ENCODE results near the gene ALK.

The ALK gene

GRCh38 chr2:29430382-29431112, 490.8 kb downstream of the ALK start:
- Histone ChIP-seq H3K27me3 (replicated peaks; ENCODE audit: control insufficient read depth, insufficient read depth, low read length, poor library complexity, severe bottlenecking) (no peaks in the 10 kb centered on the region), H3K27ac (ENCODE audit: insufficient read depth, low read length, poor library complexity, severe bottlenecking) (no peak overlapping the region), H3K9me3 (ENCODE audit: control insufficient read depth, low read length) (no peaks in the 10 kb centered on the region), H3K4me1 (ENCODE audit: control insufficient read depth, insufficient read depth, low read length, poor library complexity, severe bottlenecking) (no peaks in the 10 kb centered on the region), H3K4me3 (ENCODE audit: insufficient read depth, low read depth, low read length, poor library complexity, severe bottlenecking) (no peak overlapping the region), H3K36me3 (ENCODE audit: control insufficient read depth, insufficient read depth, low read length) (no peaks in the 10 kb centered on the region)
- no peak for DNase-seq

GRCh38 chr2:29426354-29426753, 495.0 kb downstream of the ALK start:
- DNase-seq = no peak
- Histone ChIP-seq H3K9me3 (ENCODE audit: control insufficient read depth, low read length) (no peaks in the 10 kb centered on the region), H3K4me1 (ENCODE audit: control insufficient read depth, insufficient read depth, low read length, poor library complexity, severe bottlenecking) (no peaks in the 10 kb centered on the region), H3K36me3 (ENCODE audit: control insufficient read depth, insufficient read depth, low read length) (no peaks in the 10 kb centered on the region), H3K4me3 (ENCODE audit: insufficient read depth, low read depth, low read length, poor library complexity, severe bottlenecking) (no peak overlapping the region), H3K27me3 (replicated peaks; ENCODE audit: control insufficient read depth, insufficient read depth, low read length, poor library complexity, severe bottlenecking) (no peaks in the 10 kb centered on the region), H3K27ac (ENCODE audit: insufficient read depth, low read length, poor library complexity, severe bottlenecking) (no peak overlapping the region)

- DNase-seq = no peak
- Histone ChIP-seq H3K4me3 (ENCODE audit: insufficient read depth, low read depth, low read length, poor library complexity, severe bottlenecking) (no peak overlapping the region), H3K27ac (ENCODE audit: insufficient read depth, low read length, poor library complexity, severe bottlenecking) (no peak overlapping the region), H3K9me3 (ENCODE audit: control insufficient read depth, low read length) (no peaks in the 10 kb centered on the region), H3K4me1 (ENCODE audit: control insufficient read depth, insufficient read depth, low read length, poor library complexity, severe bottlenecking) (no peaks in the 10 kb centered on the region), H3K27me3 (replicated peaks; ENCODE audit: control insufficient read depth, insufficient read depth, low read length, poor library complexity, severe bottlenecking) (no peaks in the 10 kb centered on the region), H3K36me3 (ENCODE audit: control insufficient read depth, insufficient read depth, low read length) (no peaks in the 10 kb centered on the region)
Measured at GRCh38 chr2:29425866-29426265, 495.5 kb downstream of the ALK start.

GRCh38 chr2:29423061-29423666, 498.2 kb downstream of the ALK start:
- no peak for DNase-seq
- Histone ChIP-seq H3K4me1 (ENCODE audit: control insufficient read depth, insufficient read depth, low read length, poor library complexity, severe bottlenecking) (no peaks in the 10 kb centered on the region), H3K27me3 (replicated peaks; ENCODE audit: control insufficient read depth, insufficient read depth, low read length, poor library complexity, severe bottlenecking) (no peaks in the 10 kb centered on the region), H3K9me3 (ENCODE audit: control insufficient read depth, low read length) (no peaks in the 10 kb centered on the region), H3K36me3 (ENCODE audit: control insufficient read depth, insufficient read depth, low read length) (no peaks in the 10 kb centered on the region), H3K4me3 (ENCODE audit: insufficient read depth, low read depth, low read length, poor library complexity, severe bottlenecking) (no peak overlapping the region), H3K27ac (ENCODE audit: insufficient read depth, low read length, poor library complexity, severe bottlenecking) (no peak overlapping the region)

- Histone ChIP-seq H3K27me3 (replicated peaks; ENCODE audit: control insufficient read depth, insufficient read depth, low read length, poor library complexity, severe bottlenecking) (no peaks in the 10 kb centered on the region), H3K4me3 (ENCODE audit: insufficient read depth, low read depth, low read length, poor library complexity, severe bottlenecking) (no peak overlapping the region), H3K9me3 (ENCODE audit: control insufficient read depth, low read length) (no peaks in the 10 kb centered on the region), H3K27ac (ENCODE audit: insufficient read depth, low read length, poor library complexity, severe bottlenecking) (no peak overlapping the region), H3K36me3 (ENCODE audit: control insufficient read depth, insufficient read depth, low read length) (no peaks in the 10 kb centered on the region), H3K4me1 (ENCODE audit: control insufficient read depth, insufficient read depth, low read length, poor library complexity, severe bottlenecking) (no peaks in the 10 kb centered on the region)
- no peak for DNase-seq
Measured at GRCh38 chr2:29420999-29421782, 500.2 kb downstream of the ALK start.

GRCh38 chr2:29420464-29420863, 500.9 kb downstream of the ALK start:
- H3K9me3 ChIP-seq (ENCODE audit: control insufficient read depth, low read length) = no peaks in the 10 kb centered on the region
- H3K27me3 ChIP-seq (replicated peaks; ENCODE audit: control insufficient read depth, insufficient read depth, low read length, poor library complexity, severe bottlenecking) = no peaks in the 10 kb centered on the region
- no peaks in the 10 kb centered on the region for H3K4me1 ChIP-seq (ENCODE audit: control insufficient read depth, insufficient read depth, low read length, poor library complexity, severe bottlenecking)
- no peaks in the 10 kb centered on the region for H3K36me3 ChIP-seq (ENCODE audit: control insufficient read depth, insufficient read depth, low read length)
- no peak for DNase-seq
- H3K27ac ChIP-seq (ENCODE audit: insufficient read depth, low read length, poor library complexity, severe bottlenecking) = no peak overlapping the region
- no peak overlapping the region for H3K4me3 ChIP-seq (ENCODE audit: insufficient read depth, low read depth, low read length, poor library complexity, severe bottlenecking)

- no peak for DNase-seq
- Histone ChIP-seq H3K27ac (ENCODE audit: insufficient read depth, low read length, poor library complexity, severe bottlenecking) (no peak overlapping the region), H3K4me3 (ENCODE audit: insufficient read depth, low read depth, low read length, poor library complexity, severe bottlenecking) (no peak overlapping the region)
Measured at GRCh38 chr2:29417630-29418029, 503.8 kb downstream of the ALK start.

GRCh38 chr2:29412197-29412925, 509.0 kb downstream of the ALK start:
- Histone ChIP-seq H3K9me3 (ENCODE audit: control insufficient read depth, low read length) (no peaks in the 10 kb centered on the region), H3K4me1 (ENCODE audit: control insufficient read depth, insufficient read depth, low read length, poor library complexity, severe bottlenecking) (no peaks in the 10 kb centered on the region), H3K27ac (ENCODE audit: insufficient read depth, low read length, poor library complexity, severe bottlenecking) (no peak overlapping the region), H3K4me3 (ENCODE audit: insufficient read depth, low read depth, low read length, poor library complexity, severe bottlenecking) (no peak overlapping the region), H3K27me3 (replicated peaks; ENCODE audit: control insufficient read depth, insufficient read depth, low read length, poor library complexity, severe bottlenecking) (no peaks in the 10 kb centered on the region), H3K36me3 (ENCODE audit: control insufficient read depth, insufficient read depth, low read length) (no peaks in the 10 kb centered on the region)
- DNase-seq = no peak

More at GRCh38 chr2:29417630-29418029, 503.8 kb downstream of the ALK start:
- no peaks in the 10 kb centered on the region for H3K36me3 ChIP-seq (ENCODE audit: control insufficient read depth, insufficient read depth, low read length)
- no peaks in the 10 kb centered on the region for H3K27me3 ChIP-seq (replicated peaks; ENCODE audit: control insufficient read depth, insufficient read depth, low read length, poor library complexity, severe bottlenecking)
- H3K9me3 ChIP-seq (ENCODE audit: control insufficient read depth, low read length) = no peaks in the 10 kb centered on the region
- H3K4me1 ChIP-seq (ENCODE audit: control insufficient read depth, insufficient read depth, low read length, poor library complexity, severe bottlenecking) = no peaks in the 10 kb centered on the region

GRCh38 chr2:29405707-29406106, 515.7 kb downstream of the ALK start:
- no peak overlapping the region for H3K4me3 ChIP-seq (ENCODE audit: insufficient read depth, low read depth, low read length, poor library complexity, severe bottlenecking)
- H3K9me3 ChIP-seq (ENCODE audit: control insufficient read depth, low read length) = no peaks in the 10 kb centered on the region
- H3K36me3 ChIP-seq (ENCODE audit: control insufficient read depth, insufficient read depth, low read length) = no peaks in the 10 kb centered on the region
- DNase-seq = no peak
- no peak overlapping the region for H3K27ac ChIP-seq (ENCODE audit: insufficient read depth, low read length, poor library complexity, severe bottlenecking)
- H3K27me3 ChIP-seq (replicated peaks; ENCODE audit: control insufficient read depth, insufficient read depth, low read length, poor library complexity, severe bottlenecking) = no peaks in the 10 kb centered on the region
- H3K4me1 ChIP-seq (ENCODE audit: control insufficient read depth, insufficient read depth, low read length, poor library complexity, severe bottlenecking) = no peaks in the 10 kb centered on the region

Data from effector memory CD4-positive, alpha-beta T cell (primary cell).